Kidney tubule cell (primary cell): ENCODE measurements around the gene FIBP.
"Not testable (repeated sequence)": the region's sequence is repeated elsewhere in the genome, so short reads cannot be mapped to it uniquely, and the experiment has no call there.

Source experiments
- DNase-seq: peaks from one replicate; pipeline ENCODE4 v3.0.0-alpha.2; 2018; ENCODE audit warnings: low spot score

Gene FIBP

GRCh38 chr11:65915101-65915820 lies 27.0 kb upstream of the FIBP start:
- DNase-seq = peak; percentile 57

- DNase-seq = peak; percentile 86
These were observed 24.6 kb upstream of the FIBP start for GRCh38 chr11:65912845-65913244.

DNA sequence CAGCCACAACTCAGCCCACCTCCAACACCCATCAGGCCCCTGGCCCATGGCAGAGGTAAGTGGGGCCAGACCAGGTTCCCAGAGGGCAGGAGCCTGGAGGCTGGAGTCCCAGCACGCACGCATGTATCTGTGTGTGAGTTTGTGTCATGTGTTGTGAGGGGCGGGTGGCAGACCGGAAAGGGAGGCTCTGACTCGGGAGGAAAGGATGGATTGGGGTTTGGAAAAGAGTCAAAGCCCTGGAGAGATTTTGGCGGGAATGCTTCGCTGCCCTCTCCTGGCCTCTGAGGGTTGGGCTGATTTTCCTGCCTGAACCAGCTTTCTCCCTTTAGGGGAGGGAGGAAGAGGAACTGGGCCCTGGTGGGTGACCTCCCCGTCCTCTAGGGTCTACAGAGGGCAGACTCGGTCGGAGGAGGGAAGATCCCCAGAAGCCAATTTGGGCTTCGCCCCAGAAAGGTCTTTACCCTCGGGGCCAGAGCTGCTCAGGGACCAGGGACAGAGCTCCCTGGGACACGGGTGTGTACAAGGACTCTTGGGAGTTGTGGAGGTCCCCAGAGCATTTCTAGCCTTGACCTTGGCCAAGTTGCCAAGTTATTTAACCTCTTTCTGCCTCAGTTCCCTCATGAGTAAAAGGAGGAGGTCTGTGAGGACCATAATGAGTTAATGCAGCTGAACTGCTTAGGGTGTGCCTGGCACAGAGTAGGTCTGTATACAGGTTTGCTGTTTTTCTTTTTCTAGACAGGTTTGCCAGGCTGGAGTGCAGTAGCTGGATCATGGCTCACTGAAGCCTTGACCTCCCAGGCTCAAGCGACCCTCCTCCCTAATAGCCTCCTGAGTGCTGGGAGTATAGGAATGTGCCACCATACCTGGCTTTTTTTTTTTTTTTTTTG lies 23.7 kb upstream of the FIBP start:
- peak; percentile 89 for DNase-seq

GRCh38 chr11:65907878-65908277 lies 19.6 kb upstream of the FIBP start:
- DNase-seq = no peak

- no peak for DNase-seq
These were observed 18.3 kb upstream of the FIBP start for GRCh38 chr11:65906602-65907001.

DNA sequence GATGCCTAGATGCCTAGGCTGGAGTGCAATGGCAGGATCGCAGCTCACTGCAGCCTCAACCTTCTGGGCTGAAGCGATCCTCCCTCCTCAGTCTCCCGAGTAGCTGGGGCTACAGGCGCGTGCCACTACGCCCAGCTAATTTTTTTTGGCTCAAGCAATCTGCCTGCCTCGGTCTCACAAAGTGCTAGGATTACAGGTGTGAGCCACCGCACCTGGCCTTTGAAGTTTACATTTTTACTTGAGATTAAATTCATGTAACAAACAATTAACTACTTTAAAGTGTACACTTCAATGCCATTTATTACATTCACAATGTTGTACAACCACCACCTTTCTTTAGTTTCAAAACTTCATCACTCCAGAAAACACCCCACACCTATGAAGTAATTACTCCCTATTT lies 15.4 kb upstream of the FIBP start:
- DNase-seq = no peak

GRCh38 chr11:65903068-65903481 lies 14.8 kb upstream of the FIBP start:
- DNase-seq = peak; percentile 97

- no peak for DNase-seq
These were observed 12.6 kb upstream of the FIBP start for GRCh38 chr11:65900899-65901180.

DNA sequence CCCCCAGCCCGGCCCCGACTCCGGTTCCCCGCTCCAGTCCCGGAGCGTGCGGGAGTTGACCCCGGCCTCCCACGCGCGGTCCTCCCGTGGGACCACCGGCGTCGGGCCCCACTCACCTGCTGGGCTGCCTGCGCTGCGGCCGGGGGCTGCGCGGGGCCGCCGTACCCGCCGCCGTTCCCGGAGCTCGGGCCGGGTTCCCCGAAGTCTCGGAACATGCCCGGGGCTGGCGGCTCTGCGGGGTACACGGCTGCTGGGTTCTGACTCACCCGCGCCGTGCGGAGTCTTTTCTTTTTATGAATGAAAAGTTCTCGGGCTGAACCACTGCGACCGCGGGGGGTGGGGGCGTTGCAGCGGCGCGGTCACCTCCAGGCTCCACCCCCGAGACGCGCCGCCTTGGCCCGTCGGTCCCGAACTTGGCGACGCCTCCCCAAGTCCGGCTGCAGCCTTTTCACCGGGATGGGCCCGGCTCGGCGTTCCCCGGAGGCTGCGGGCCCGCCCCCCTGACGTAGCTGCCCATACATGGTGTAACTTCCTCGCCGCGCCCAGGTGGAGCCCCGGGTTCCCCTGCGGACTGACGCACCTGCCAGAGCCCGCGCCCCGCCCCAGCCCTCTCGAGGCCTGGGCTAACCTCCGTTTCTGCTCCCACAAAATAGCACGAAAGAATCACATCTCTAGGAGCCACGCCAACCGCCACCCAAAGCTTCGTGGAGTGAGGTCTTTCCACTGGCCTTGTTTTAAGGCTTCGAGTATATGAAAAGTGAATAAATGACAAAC lies 12.0 kb upstream of the FIBP start, which contains the start of gene FOSL1:
Gene FOSL1 (minus strand): TSS at position 264 of the 774 bp plus-strand sequence. CDS start 49 bp downstream, at position 215.
- peak; percentile 99 for DNase-seq

- DNase-seq = peak; percentile 92
These were observed 11.3 kb upstream of the FIBP start for GRCh38 chr11:65899356-65900124.

GRCh38 chr11:65898656-65899355 lies 10.5 kb upstream of the FIBP start:
- DNase-seq = no peak

DNA sequence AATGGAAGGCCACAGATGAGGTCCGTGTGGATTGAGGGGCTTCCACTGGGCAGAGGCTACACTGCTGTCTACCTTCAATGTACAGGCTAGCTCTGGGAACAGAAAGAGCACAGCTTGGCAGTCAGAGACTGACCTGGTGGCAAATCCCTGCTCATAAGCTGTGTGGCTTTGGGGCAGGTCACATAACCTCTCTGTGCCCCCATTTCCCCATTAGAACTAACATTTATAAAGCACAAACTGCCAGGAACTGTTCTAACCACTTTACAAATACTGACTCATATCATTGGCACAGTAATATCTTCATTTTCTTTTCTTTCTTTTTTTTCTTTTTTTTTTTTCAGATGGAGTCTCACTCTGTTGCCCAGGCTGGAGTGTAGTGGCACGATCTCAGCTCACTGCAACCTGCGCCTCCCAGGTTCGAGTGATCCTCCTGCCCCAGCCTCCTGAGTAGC lies 8.8 kb upstream of the FIBP start:
- DNase-seq = no peak

GRCh38 chr11:65896034-65896999 lies 8.0 kb upstream of the FIBP start:
- DNase-seq = no peak

DNA sequence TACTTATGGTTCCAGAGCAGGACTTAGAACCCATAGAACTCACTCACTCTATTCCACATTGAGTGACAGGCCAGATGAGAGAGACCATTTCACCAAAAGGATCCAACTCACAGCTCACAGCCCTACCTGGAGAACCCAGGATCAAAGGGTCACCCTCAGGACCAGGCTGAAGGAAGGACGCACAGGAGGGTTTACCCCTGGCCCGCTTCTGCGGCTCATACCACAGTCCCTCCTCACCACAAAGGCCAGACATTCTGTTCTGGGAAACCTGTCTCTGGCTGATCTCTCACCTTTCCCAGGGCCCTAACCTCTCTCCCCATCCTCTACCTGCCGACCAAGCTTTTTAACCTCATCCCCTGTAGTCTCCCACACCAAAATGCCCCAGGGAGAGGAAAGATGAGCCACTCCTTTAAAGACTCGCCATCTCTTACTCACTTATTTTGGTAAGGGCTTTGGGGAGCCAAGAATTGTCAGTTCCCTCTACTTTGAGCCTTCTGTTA lies 7.3 kb upstream of the FIBP start:
- DNase-seq = no peak

DNA sequence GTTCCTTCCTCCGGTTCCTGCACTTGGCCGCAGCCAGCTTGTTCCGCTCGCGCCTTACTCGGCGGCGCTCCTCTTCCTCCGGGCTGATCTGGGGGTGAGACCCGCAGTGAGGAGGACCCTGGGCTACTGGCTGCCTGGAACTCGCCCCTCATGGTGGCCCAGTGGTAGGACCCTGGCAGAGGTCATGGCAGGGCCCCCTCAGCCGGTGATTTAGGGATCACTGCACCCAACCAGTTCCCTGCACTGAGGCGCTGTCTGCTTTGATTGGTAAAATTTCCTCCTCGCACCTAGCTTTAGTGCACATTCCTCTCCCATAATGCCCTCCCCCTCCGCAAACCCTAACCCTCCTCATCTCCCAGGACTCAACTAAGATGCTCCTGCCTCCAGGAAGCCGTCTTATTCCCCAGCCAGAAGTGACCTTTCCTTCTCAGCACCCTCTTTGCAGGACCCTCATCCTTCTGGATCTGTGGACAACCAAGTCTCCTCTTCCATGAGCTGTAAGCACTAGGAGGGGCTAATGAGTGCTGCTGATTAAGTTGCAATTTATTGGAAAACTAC lies 5.8 kb upstream of the FIBP start:
- DNase-seq = no peak

- DNase-seq = no peak
These were observed 4.5 kb upstream of the FIBP start for GRCh38 chr11:65892661-65893317.

GRCh38 chr11:65892137-65892540 lies 3.9 kb upstream of the FIBP start:
- not testable (repeated sequence) for DNase-seq

- no peak for DNase-seq
These were observed 3.2 kb upstream of the FIBP start for GRCh38 chr11:65891219-65892136.
